Measurements from ENCODE around the gene ZDHHC5. TPM values are rescaled to one million over a fixed set of nuclear protein-coding genes. Genes with fewer than 3 reads are reported as not detected.

Gene ZDHHC5
- total RNA-seq, 1 experiment from 2014 or later: 65.2 TPM

- H4K5ac ChIP-seq (ENCODE audit: insufficient read length, low read depth, low read length): no peak overlapping the region
- H3K56ac ChIP-seq (ENCODE audit: insufficient read length, low read depth, low read length): no peak overlapping the region
- no peaks in the 10 kb centered on the region; the same call in 1 of the 2 replicates for H3K27me3 Mint-ChIP-seq (ENCODE audit: low read depth)
- H3K9me3 Mint-ChIP-seq: no peaks in the 10 kb centered on the region
- H3K23ac ChIP-seq (ENCODE audit: insufficient read length, low read depth, low read length): no peak overlapping the region
- H3K4ac ChIP-seq (ENCODE audit: low read depth, low read length): no peak overlapping the region
- H2BK5ac ChIP-seq (ENCODE audit: insufficient read length, low read length): no peak overlapping the region
- peaks cover 20 to 40% (median 34%) of the 10 kb centered on the region in 3 experiments for H3K36me3 Mint-ChIP-seq (ENCODE audit: insufficient read depth in 1 of 3, low read depth in 3 of 3)
- no peak for DNase-seq
- no peak overlapping the region for H2BK20ac ChIP-seq (ENCODE audit: low read depth, low read length, poor library complexity, severe bottlenecking)
- peaks cover 11 to 13% of the 10 kb centered on the region in 2 experiments for H3K4me1 Mint-ChIP-seq
- H4K8ac ChIP-seq (replicated peaks; ENCODE audit: insufficient read length, low read depth, low read length): no peak overlapping the region
- no peak for TF ChIP-seq CTCF (conservative IDR thresholded peaks at IDR 0.05)
- no peaks in the 10 kb centered on the region for H3K9me3 ChIP-seq (ENCODE audit: control insufficient read depth, low read depth, low read length)
- peak overlapping the region in 2 of 3 experiments; percentile 27 to 55; a peak in 4 of 7 replicates for H3K27ac Mint-ChIP-seq
- no peak overlapping the region for H3K14ac ChIP-seq (ENCODE audit: insufficient read depth, low read length)
- H3K4me1 ChIP-seq (ENCODE audit: insufficient read depth, low read length): no peaks in the 10 kb centered on the region; the same call in 1 of the 2 replicates
- H2BK12ac ChIP-seq (ENCODE audit: insufficient read length, low read depth, low read length): no peak overlapping the region
- peaks cover 4% of the 10 kb centered on the region for H3K23me2 ChIP-seq (ENCODE audit: insufficient read length, low read depth, low read length, poor library complexity, severe bottlenecking)
- no peak overlapping the region for H3K18ac ChIP-seq (ENCODE audit: insufficient read length, low read depth, low read length)
- peaks cover 5% of the 10 kb centered on the region; the same call in 1 of the 2 replicates for H3K79me2 ChIP-seq (ENCODE audit: insufficient read depth, low read length)
- no peak overlapping the region for H3K4me3 Mint-ChIP-seq
- no peak overlapping the region for H3T11ph ChIP-seq (ENCODE audit: low read length)
- no peak overlapping the region for H3K27ac ChIP-seq (ENCODE audit: insufficient read length, low read depth, low read length)
- H3K27me3 ChIP-seq (ENCODE audit: insufficient read depth, low read length): no peaks in the 10 kb centered on the region
- H4K91ac ChIP-seq (ENCODE audit: insufficient read length, low read depth, low read length): no peak overlapping the region
- H3K79me1 ChIP-seq (ENCODE audit: insufficient read depth, low read depth, low read length, poor library complexity, severe bottlenecking): peaks cover 3% of the 10 kb centered on the region
- no peak overlapping the region for H3K9ac ChIP-seq (ENCODE audit: extremely low read depth, insufficient read length, low read length)
- no CpG with 5 or more reads among the region's 1 CpG for WGBS (ENCODE audit: extremely low coverage, insufficient read length, low lambda C conversion rate)
- H3K4me2 ChIP-seq (ENCODE audit: insufficient read depth, insufficient read length, low read length): no peak overlapping the region
- H4K20me1 ChIP-seq (ENCODE audit: control insufficient read depth, insufficient read depth, insufficient read length): peaks cover 3% of the 10 kb centered on the region
- H2AFZ ChIP-seq (ENCODE audit: low read length): no peak overlapping the region
- no peak overlapping the region for H2BK120ac ChIP-seq (ENCODE audit: low read depth, low read length, poor library complexity, severe bottlenecking)
- H2AK5ac ChIP-seq (ENCODE audit: insufficient read length, low read length): no peak overlapping the region
- no peak overlapping the region for H2BK15ac ChIP-seq (ENCODE audit: low read depth, low read length)
Measured at GRCh38 chr11:57746920-57747319, 79.0 kb downstream of the ZDHHC5 start.

Small RNAs within 50 kb of the gene (microRNA-seq; reads per million reads assigned to microRNA genes)
- gene MIR130A (ENCODE audit: borderline microRNAs expressed): 3,784 reads per million, percentile 98 among the genes with 10 or more reads in this experiment

Other genes starting within 250 kb of the ZDHHC5 start
- gene SLC43A3, start 241.0 kb upstream of the ZDHHC5 start, total RNA-seq (2021): 21.4 and 21.9 TPM in 2 replicates
- gene RTN4RL2, start 207.6 kb upstream of the ZDHHC5 start, total RNA-seq (2021): 7.0 and 7.1 TPM in 2 replicates
- 16.3 and 17.0 TPM in 2 replicates for gene SLC43A1, start 152.4 kb upstream of the ZDHHC5 start, total RNA-seq (2021)
- 126 and 130 TPM in 2 replicates for gene TIMM10, start 137.4 kb upstream of the ZDHHC5 start, total RNA-seq (2021)
- 0.18 TPM in 1 of 2 replicates, not detected in the other for gene SMTNL1, start 130.5 kb upstream of the ZDHHC5 start, total RNA-seq (2021)
- gene UBE2L6, start 100.4 kb upstream of the ZDHHC5 start, total RNA-seq (2021): 38.2 and 38.9 TPM in 2 replicates
- 35.2 and 37.9 TPM in 2 replicates for gene SERPING1, start 70.4 kb upstream of the ZDHHC5 start, total RNA-seq (2021)
- 0.13 TPM in 1 of 2 replicates, not detected in the other for gene YPEL4, start 18.2 kb upstream of the ZDHHC5 start, total RNA-seq (2021)
- gene CLP1, start 10.4 kb upstream of the ZDHHC5 start, total RNA-seq (2021): 35.5 and 37.4 TPM in 2 replicates
- gene MED19, start 44.1 kb downstream of the ZDHHC5 start, total RNA-seq (2021): 17.6 and 17.9 TPM in 2 replicates
- gene TMX2, start 44.5 kb downstream of the ZDHHC5 start, total RNA-seq (2021): 91.1 and 91.3 TPM in 2 replicates
- gene SELENOH, start 73.4 kb downstream of the ZDHHC5 start, total RNA-seq (2021): 251 and 271 TPM in 2 replicates
- gene BTBD18, start 83.7 kb downstream of the ZDHHC5 start, total RNA-seq (2021): not detected in 2 replicates
- gene CTNND1, start 93.7 kb downstream of the ZDHHC5 start, total RNA-seq (2021): 164 and 166 TPM in 2 replicates

Data from H9 (cell line).